ENCODE measurements around the gene TMX3. TPM values are rescaled to one million over a fixed set of nuclear protein-coding genes. Genes with fewer than 3 reads are reported as not detected.
A peak's percentile ranks its signal among the peaks of the same experiment; 100 is the strongest.

The TMX3 gene
- total and polyA plus RNA-seq, 2 experiments from 2014 or later = 26.1 to 36.2 TPM

DNA sequence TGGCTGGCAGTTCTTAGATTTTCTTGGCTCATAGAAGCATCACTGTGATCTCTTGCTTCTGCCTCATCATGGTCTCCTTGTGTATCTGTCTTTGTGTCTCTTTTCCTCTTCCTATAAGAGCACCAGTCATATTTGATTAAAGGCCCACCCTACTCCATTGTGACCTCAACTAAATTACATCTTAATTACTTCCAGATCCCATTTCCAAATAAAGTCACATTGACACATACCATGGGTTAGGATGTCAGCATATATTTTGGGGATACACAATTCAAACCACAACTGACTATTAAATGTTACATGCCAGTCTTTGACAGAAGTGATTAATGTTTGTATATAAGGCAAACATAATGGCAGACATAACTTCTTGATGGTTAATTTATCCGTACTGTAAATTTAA is 27.3 kb upstream of the TMX3 start:
- Histone ChIP-seq H3K27ac (no peak overlapping the region), H3K27me3 (no peaks in the 10 kb centered on the region), H3K9me3 (ENCODE audit: low read depth) (no peaks in the 10 kb centered on the region), H3K4me1 (ENCODE audit: low read depth) (no peaks in the 10 kb centered on the region), H3K36me3 (no peaks in the 10 kb centered on the region), H3K4me3 (no peak overlapping the region)
- TF ChIP-seq, protein P1, sequence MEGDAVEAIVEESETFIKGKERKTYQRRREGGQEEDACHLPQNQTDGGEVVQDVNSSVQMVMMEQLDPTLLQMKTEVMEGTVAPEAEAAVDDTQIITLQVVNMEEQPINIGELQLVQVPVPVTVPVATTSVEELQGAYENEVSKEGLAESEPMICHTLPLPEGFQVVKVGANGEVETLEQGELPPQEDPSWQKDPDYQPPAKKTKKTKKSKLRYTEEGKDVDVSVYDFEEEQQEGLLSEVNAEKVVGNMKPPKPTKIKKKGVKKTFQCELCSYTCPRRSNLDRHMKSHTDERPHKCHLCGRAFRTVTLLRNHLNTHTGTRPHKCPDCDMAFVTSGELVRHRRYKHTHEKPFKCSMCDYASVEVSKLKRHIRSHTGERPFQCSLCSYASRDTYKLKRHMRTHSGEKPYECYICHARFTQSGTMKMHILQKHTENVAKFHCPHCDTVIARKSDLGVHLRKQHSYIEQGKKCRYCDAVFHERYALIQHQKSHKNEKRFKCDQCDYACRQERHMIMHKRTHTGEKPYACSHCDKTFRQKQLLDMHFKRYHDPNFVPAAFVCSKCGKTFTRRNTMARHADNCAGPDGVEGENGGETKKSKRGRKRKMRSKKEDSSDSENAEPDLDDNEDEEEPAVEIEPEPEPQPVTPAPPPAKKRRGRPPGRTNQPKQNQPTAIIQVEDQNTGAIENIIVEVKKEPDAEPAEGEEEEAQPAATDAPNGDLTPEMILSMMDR (IDR thresholded peaks at IDR 0.05; ENCODE audit: low read depth, low read length) = no peak
- no peak for DNase-seq (ENCODE audit: low read depth in 1 of 2, low spot score in 1 of 2)

DNA sequence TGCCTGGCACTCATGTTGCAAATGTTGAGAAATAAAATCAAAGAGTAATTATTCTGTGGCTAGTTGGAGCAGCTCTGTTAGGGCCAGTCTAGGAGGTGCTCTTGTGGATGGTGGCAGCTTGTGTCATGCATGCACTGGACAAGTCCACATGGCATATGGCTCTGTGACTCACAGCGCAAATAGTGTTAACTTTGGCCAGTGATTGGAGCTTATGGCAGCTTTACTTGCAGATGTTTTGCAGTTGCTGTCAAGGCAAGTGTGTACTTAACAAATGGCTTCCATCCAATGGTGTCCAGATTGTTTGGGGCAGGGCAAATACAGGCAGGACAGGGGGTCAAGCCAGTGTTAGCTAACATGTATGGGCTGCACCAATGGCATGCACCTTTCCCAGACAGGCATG is 26.1 kb upstream of the TMX3 start:
- Histone ChIP-seq H3K9me3 (ENCODE audit: low read depth) (no peaks in the 10 kb centered on the region), H3K4me1 (ENCODE audit: low read depth) (no peaks in the 10 kb centered on the region), H3K4me3 (no peak overlapping the region), H3K27me3 (no peaks in the 10 kb centered on the region), H3K36me3 (no peaks in the 10 kb centered on the region), H3K27ac (no peak overlapping the region)
- TF ChIP-seq, protein P1 (IDR thresholded peaks at IDR 0.05; ENCODE audit: low read depth, low read length) = no peak
- no peak for DNase-seq (ENCODE audit: low read depth in 1 of 2, low spot score in 1 of 2)

DNA sequence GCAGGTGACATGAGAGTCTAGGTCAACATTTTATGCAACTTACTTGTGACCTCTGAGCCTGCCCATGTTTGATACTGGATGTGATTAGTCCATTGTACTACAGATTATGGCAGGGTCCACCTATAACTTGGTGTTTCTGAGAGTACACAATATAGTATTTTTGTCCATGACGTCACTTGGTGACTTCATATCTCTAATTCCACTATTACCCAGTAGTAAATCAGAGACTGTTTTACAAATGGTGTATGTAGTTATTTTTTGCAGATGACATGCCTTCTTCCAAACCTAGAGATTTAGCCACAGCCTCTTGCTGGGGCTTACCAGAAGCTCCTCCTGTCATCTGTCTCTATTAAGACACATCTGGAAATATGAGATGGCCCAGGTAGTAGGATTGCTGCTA is 24.6 kb upstream of the TMX3 start:
- no peaks in the 10 kb centered on the region for H3K9me3 ChIP-seq (ENCODE audit: low read depth)
- TF ChIP-seq, protein P1 (IDR thresholded peaks at IDR 0.05; ENCODE audit: low read depth, low read length) = no peak
- no peaks in the 10 kb centered on the region for H3K4me1 ChIP-seq (ENCODE audit: low read depth)
- no peaks in the 10 kb centered on the region for H3K36me3 ChIP-seq
- H3K27ac ChIP-seq = no peak overlapping the region
- H3K4me3 ChIP-seq = no peak overlapping the region
- no peak for DNase-seq (ENCODE audit: low read depth in 1 of 2, low spot score in 1 of 2)
- no peaks in the 10 kb centered on the region for H3K27me3 ChIP-seq

DNA sequence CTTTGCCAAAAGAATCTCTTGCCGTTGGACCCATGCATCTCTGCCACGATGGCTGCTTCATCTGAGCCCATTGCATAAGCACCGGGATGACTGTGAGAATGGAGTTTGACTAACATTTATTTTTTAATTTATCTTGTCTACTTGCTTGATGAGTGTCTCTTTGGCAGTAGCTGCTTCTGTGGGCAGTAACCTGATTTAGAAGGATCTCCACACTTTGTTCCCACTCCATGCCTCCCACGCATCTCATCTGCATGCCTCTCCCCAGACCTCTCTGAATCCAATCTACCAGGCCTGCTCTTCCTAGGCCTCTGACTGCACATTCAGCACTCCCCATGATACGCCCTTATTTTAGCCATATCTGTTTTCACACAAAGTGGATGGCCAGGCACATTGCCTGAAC is 23.7 kb upstream of the TMX3 start:
- Histone ChIP-seq H3K27me3 (no peaks in the 10 kb centered on the region), H3K36me3 (no peaks in the 10 kb centered on the region), H3K9me3 (ENCODE audit: low read depth) (no peaks in the 10 kb centered on the region), H3K27ac (no peak overlapping the region), H3K4me1 (ENCODE audit: low read depth) (no peaks in the 10 kb centered on the region), H3K4me3 (no peak overlapping the region)
- no peak for DNase-seq (ENCODE audit: low read depth in 1 of 2, low spot score in 1 of 2)
- TF ChIP-seq, protein P1 (IDR thresholded peaks at IDR 0.05; ENCODE audit: low read depth, low read length) = no peak

DNA sequence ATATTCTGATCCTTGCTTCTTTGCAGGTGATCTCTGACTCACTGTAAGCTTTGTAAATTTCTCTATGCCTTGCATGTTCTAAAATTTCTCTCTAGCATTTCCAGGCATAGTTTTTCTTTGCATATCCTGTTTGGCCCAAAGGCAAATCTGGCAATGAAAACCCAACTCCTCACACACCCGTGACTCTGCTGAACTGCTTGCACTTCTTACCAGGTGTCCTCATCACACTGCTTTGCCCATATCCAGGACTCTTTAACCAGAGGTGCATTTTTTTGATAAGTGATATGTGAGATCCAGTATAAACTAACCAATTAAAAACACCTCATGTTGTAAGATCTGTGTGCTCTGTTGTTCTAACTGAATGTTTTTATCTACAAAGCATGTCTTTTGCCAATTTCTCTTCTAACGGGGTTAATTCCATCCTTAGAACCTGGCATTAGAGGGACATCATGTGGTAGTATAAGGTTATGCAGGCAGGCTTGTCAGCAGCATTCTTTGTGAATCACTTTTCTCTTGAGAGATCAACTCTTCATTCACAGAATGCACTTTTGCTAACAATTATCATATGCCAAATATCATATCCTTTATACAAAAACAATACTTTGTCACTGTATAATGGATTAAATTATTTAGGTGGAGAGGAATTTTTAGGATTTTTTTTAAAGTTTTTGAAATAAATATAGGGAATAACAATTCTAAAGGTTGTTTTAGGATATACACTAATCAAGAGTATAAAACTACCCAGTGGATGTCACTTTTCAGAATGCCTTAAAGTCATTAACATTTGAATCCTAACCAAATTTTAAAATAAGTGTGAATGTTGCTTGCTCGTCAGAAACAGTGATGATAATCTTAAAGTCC is 20.8 kb upstream of the TMX3 start:
- Histone ChIP-seq H3K27ac (no peak overlapping the region), H3K4me3 (no peak overlapping the region), H3K4me1 (ENCODE audit: low read depth) (no peaks in the 10 kb centered on the region), H3K27me3 (no peaks in the 10 kb centered on the region), H3K36me3 (no peaks in the 10 kb centered on the region), H3K9me3 (ENCODE audit: low read depth) (no peaks in the 10 kb centered on the region)
- TF ChIP-seq, protein P1 (IDR thresholded peaks at IDR 0.05; ENCODE audit: low read depth, low read length) = peak; percentile 83
- peak; percentile 40 to 84 for DNase-seq (ENCODE audit: low read depth in 1 of 2, low spot score in 1 of 2)
